Vagina (tissue), 2 donors: ENCODE data around the gene P3H1.

Experiments
- CTCF ChIP-seq, 3 experiments: fragments of 450-650 bp in 2 of 3; fragments of 200-600 bp in 1 of 3; sonication (generic) in 1 of 3; IDR thresholded peaks; one replicate each; pipeline ENCODE4 v1.5.1; 2017 to 2019; ENCODE audit warnings: antibody characterized with exemption in 3 of 3, mild to moderate bottlenecking in 2 of 3, moderate library complexity in 2 of 3
- POLR2A ChIP-seq, 2 donors: fragments of 450-650 bp; IDR thresholded peaks; one replicate each; pipeline ENCODE4 v1.6.1; 2017; ENCODE audit warnings: antibody characterized with exemption in 2 of 2, mild to moderate bottlenecking in 2 of 2, moderate library complexity in 2 of 2

- no peak for TF ChIP-seq CTCF (IDR thresholded peaks at IDR 0.05)
- no peak for TF ChIP-seq POLR2A (IDR thresholded peaks at IDR 0.05)
Observed at GRCh38 chr1:42774928-42775526, 8.2 kb upstream of the P3H1 start.
